ENCODE results near the gene TICAM2.
"Not testable (repeated sequence)": the region's sequence is repeated elsewhere in the genome, so short reads cannot be mapped to it uniquely, and the experiment has no call there.

Gene TICAM2, protein sequence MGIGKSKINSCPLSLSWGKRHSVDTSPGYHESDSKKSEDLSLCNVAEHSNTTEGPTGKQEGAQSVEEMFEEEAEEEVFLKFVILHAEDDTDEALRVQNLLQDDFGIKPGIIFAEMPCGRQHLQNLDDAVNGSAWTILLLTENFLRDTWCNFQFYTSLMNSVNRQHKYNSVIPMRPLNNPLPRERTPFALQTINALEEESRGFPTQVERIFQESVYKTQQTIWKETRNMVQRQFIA

DNA sequence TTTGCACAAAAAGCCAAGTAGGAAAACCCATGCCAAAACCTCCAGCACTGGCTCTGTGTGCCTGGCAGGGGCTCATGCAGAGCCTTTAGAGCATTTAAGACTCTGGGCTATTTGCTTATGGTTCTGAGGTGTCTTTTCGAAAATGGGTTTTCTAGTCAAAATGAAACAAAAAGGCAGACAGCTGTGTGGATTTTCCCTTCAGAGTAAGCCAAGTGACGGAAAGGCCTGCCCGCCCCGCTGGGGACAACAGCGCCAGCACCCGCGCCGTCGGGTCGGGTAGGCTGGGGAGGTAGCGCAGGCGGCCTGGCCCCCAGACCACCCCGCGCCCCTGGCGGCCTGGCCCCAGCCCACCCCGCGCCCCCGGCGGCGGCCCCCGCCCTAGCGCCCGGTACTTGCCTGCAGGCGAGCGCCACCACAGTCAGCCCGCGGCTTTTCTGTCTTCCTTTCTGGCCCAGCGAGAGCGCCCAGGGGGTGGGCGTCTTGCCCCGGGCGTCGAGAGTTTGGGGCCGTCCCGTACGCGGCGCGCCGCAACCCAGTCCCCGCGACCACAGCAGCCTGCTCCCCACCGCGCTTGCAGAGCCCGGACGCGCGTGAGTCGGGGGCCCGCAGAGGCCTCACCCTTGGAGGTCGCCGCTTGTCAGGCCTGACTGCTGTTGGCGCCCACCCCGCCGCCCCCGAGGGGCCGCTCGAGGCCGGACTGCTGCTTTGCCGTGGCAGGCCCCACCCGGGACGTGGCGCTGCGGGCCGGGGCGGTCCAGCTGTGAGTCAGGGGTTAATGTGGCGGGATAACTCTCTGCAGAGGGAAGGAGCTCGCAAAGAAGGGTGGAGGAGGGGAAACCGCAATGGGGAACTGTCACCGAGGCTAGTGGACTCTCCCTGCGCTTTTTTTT lies at the start of gene TICAM2:
TICAM2 (minus strand) TSS at position 779 of the 890 bp plus-strand sequence. CDS start 21,223 bp downstream, outside the sequence.
- peak; percentile 51 for DNase-seq (ENCODE audit: low read depth)

DNA sequence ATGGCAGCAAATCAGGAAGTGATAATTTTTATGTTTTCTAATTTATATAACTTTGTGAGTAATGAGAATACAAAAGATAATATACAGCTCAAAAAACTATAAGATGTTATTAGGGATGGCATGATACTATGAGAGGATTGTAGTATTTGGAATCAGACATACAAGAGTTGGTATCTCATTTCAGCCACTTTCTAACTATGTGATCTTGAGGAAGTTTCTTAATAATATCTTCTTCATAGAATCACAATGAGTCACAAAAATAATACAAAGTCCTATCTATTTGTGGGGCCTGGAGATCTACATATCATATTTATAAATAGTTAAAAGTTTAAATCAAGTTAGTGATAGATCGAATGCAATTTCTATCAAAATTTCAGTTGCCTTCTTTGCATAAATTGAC lies 47.3 kb upstream of the TICAM2 start:
- DNase-seq (ENCODE audit: low read depth) = no peak

DNA sequence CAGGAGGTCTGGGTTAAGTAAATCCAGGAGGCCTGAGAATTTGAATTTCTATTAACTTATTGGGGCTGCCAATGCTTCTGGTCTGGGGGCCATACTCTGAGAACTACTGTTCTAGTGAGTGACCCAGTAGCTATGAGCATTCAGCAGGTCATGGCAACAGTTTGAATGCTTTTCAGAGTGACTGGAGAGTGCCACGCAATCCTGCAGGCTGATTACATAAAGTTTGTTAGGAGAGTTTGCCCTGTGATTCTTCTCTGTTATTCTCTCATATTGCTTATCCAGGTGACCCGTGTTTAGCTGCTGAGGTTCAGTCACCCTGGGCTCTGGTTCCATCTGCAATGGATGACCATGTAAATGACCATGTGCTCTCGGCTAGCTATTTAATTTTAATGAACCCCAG lies 45.8 kb upstream of the TICAM2 start:
- no peak for DNase-seq (ENCODE audit: low read depth)

DNA sequence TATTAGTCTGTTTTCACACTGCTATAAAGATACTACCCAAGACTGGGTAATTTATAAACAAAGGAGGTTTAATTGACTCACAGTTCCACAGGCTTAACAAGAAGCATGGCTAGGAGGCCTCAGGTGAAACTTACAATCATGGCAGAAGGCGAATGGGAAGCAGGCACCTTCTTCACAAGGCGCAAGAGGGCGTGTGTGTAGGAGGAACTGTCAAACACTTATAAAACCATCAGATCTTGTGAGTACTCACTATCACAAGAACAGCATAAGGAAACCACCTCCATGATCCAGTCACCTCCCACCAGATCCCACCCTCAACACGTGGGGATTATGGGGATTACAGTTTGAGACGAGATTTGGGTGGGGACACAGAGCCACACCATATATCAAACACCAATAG lies 43.1 kb upstream of the TICAM2 start:
- DNase-seq (ENCODE audit: low read depth) = not testable (repeated sequence)

DNA sequence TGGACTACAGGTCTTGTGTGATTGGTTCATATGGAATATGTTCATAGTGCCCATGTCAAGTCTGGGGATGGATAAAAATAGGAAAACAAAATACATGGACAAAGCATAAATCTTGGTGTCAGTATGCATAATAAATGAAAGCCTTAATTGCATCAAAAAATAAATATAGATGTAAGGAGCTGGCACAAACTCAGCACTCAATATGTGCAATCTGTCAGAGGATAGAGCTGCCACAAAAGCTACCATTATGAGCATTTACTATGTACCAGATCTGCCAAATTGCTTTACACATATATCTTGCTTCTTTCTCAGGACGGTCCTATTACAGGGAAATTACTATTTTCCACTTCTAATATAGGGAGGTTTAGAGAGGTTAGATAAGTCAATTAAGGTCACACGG lies 41.8 kb upstream of the TICAM2 start:
- DNase-seq (ENCODE audit: low read depth) = no peak

DNA sequence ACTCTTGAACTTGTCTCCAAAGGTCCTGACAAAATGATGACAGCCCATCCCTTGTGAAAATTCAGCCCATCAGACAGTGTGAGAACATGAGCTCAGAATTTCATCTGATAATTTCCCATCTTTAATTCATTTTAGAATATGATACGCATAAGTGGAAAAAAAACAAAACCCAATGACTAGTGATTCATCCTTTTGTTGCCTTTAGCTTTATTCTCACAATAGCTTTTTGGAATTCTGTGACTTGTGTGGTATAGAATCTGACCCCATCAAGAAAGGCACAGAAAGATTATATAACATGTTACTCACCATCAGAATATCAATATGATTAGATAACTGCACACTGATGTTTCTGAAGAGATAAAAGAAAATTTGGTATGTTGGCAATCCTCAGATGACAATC lies 39.7 kb upstream of the TICAM2 start:
- no peak for DNase-seq (ENCODE audit: low read depth)

DNA sequence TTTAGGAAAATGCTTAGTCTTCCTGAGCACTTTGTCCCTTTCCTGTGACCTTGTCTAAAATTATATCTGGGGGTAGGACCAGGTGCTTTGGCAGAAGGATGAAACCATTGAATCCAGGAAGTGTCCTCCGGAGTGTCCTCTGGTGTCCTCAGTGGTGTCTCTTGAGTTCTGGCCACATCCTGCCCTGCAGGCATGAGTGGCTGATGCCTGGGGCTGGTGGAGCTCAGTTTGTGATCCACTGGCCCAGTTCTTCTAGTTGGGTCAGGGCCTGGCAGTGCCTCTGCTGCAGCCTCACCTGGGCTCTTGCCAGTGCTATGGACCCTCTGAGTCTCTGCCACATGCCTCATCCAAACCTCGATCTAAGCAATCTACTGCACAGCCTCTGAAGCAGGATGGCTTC lies 38.0 kb upstream of the TICAM2 start:
- no peak for DNase-seq (ENCODE audit: low read depth)

DNA sequence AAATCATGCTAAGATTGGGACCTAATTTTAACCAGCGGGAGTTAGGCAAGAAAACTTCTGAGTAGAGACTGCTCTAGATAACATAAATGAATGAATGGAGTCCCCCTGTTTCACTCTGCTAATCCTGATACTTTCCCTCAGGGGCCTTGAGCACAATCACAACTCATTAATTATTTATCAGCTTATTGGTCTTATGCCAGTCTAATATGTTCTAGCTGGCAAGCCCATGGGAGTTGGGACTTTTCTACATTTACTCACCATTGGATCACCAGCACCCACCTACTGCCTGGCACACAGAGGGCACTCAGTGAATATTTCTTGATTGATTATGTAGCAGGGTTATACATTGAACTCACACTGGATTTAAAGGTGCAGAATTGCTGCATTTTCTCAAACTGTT lies 37.1 kb upstream of the TICAM2 start:
- no peak for DNase-seq (ENCODE audit: low read depth)

DNA sequence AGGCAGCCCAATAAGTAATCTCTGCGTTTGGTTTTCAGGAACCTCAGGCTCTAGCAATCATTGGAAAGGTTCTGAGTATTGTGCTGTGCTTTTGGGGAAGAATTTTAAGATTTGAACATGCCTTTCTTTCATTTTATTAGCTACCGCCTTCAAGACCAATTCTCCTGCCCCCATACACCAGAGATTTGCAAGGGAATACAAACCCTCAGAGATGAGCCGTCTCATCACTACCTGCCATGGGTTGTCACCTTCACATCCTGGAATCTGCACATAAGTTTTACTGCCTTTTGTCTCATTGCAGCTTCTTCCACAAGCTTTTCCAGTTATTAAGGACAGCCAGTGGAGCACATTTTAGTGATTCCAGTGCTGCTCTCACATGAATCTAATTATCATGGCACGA lies 35.2 kb upstream of the TICAM2 start:
- no peak for DNase-seq (ENCODE audit: low read depth)

DNA sequence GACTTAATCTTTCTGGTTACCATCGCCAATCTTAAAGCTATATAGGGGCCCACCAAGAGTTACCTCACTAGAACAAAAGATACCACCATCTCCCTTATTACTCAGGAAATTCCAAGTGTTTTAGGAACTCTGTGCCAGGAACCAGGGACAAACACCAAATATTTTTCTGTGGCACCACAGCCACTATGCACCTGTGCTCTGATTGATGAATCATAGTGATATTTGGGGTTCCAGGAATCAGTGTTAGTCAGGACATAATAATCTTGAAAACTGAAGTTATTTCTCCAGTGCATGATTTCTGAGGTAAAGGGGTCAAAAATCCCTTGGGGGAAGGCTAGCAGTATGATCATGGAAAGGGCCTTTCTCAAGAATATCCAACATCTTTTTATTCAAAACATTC lies 33.7 kb upstream of the TICAM2 start:
- DNase-seq (ENCODE audit: low read depth) = no peak

DNA sequence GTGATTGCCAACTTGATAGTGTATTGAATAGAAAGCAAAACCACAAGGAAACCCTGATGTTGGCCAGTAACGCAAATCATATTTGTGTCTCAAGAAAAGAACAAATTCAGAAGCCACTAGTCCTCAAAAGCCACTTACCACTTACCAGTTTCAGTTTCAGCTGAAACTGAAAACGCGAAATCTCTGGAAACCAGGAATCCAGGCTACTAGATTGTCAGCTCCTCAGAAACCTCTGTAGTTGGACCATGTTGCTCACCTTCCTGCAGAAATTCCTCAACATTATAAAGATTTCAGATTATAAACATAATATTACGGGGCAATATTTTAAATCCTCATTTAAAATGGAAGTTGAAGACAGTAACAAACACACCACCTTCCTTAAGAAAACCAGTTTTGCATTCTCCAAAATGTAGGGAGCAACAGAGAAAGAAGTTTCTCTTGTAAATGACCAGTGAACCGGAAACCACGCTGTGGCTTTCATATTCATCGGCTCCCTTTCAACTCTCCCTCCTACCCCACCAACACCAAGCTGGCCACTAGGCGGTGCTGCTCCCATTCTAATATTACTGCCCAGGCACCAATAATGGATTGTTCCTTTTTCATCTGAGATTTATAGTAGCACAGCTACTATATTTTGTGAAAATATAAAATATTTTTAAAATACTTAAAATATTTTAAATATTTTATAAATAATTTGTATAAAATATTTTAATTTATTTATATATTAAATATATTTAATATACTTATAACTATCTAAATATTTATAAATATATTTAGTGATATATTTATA lies 32.3 kb upstream of the TICAM2 start:
- peak; percentile 79 for DNase-seq (ENCODE audit: low read depth)

DNA sequence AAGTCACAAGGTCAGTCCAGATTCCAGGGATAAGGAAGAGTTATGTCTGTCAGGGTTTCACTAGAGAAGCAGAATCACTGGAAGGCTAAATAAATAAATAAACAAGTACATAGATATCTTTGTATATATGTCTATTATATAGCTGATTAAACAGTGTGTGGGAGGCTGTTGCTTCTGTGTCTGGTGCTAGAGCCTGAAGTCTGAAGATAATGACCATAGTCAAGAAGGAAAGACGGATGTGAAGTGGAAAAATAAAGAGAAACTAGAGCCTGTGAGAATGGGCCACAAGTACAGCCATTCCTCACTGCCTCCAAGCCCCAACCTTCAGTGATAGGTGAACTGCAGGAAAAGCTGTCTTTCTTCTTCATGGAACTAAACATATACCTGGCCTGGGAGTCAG lies 27.6 kb upstream of the TICAM2 start:
- DNase-seq (ENCODE audit: low read depth) = no peak

DNA sequence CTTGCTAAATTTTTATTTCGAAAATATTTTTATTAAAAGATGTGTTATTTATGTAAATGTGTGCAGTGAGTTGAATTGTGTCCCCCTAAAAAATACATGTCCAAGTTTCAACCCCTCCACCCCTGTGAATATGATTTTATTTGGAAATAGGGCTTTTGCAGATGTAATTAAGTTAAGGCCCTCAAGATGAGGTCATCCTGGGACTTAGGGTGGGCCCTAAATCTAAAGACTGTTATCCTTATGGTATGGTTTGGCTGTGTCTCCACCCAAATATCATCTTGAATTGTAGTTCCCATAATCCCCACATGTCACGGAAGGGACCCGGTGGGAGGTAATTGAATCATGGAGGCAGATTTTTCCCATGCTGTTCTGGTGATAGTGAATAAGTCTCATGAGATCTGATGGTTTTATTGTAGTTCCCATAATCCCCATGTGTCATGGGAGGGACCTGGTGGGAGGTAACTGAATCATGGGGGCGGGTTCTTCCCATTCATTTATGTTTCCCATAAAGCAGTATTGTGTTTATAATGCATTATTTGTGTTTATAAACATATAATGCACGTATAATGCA lies 25.1 kb upstream of the TICAM2 start:
- DNase-seq (ENCODE audit: low read depth) = no peak

DNA sequence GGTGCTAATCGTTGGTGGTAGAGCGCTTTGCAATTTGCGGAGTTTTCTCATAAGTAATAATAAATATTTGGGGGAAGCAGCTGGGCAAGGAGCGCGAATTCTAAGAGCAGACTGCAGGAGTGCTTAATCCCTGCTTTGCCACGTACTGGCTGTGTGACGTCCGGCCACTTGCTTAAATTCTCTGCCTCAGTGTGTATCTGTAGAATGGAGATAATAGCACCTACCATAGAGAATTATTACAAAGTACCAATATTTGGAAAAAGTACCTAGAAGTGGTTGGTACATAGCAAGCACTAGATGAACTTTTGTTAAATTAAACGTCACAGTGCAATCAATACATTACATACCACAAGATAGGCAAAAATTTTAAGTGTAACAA lies 24.2 kb upstream of the TICAM2 start:
- no peak for DNase-seq (ENCODE audit: low read depth)

DNA sequence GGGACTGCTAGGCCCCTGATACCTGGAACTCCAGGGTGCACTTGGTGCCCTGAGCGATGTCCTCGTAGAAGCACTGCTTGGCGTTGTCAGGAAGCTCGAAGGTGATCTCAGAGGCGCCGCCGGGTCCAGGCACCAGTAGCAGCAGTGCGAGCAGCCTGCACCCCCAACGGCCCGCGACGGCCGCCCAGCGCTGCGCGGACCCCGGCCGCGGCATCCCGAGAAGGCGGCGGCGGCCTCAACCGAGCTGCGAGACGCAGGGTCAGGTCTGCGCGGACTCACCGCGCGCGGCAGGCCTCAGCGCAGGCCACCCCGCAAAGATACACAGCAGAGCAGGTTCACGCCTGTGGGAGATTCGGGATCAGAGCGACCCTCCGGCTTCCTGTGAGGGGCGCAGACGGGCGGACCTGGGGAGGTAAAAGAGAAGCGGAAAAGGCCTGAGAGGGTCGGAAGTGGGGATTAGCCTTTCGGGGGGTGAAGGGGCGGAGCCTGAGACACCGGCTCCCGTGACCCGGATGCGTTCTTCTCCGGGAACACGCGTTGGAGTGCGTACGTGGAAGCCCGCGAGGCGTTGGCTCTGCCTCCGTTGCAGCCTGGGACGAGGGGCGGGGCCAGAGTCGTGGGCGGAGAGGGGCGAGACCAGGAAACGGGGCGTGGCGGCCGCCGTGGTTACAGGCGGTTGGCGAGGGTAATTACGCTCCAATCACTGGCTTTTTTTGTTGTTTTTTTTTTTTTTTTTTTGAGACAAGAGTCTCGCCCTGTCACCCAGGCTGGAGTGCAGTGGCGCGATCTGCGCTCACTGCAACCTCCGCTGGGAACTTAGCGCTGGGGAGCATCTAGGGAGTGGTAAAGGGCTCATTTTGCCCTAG lies 23.5 kb upstream of the TICAM2 start, which contains the start of gene TMED7:
TMED7 (minus strand) TSS at position 458 of the 866 bp plus-strand sequence; CDS start at position 214, 244 bp downstream.
- peak; percentile 100 for DNase-seq (ENCODE audit: low read depth)

DNA sequence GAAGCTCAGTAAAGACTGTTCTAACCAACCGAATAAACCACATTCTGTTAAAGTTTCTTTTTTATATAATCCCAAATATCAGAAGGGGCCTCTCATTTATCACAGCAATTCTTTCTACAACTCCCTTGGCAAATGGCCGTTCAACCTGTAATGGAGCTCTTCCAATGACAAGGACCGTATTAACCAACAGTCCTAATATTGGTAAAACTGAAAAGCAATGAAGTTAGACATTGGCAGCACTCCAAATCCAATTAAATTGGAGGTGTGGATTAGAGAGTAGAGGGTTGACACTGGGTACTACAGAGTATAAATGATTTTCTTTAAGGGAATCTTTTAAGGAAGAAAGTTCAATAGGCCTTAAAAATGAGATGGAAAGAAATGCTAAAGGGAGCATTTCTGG lies 22.7 kb upstream of the TICAM2 start:
- no peak for DNase-seq (ENCODE audit: low read depth)

DNA sequence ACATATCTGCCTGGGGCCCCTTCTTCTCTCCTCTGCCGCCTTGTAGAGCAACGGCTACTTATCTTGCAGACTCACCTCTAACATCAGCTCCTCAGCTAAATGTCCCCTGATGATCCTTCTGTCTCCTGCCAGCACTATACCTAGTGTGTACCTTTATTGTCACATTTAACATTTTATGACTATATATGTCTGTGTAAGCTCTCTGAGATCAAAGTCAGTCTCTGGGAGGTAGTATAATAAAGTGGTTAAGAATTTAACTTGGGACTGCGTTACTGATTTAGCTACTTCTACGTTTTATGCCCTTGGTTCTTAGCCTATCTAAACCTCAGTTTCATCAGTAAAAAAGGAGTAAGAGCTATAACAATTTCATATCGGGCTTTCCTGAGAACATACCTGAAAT lies 21.4 kb upstream of the TICAM2 start:
- no peak for DNase-seq (ENCODE audit: low read depth)

DNA sequence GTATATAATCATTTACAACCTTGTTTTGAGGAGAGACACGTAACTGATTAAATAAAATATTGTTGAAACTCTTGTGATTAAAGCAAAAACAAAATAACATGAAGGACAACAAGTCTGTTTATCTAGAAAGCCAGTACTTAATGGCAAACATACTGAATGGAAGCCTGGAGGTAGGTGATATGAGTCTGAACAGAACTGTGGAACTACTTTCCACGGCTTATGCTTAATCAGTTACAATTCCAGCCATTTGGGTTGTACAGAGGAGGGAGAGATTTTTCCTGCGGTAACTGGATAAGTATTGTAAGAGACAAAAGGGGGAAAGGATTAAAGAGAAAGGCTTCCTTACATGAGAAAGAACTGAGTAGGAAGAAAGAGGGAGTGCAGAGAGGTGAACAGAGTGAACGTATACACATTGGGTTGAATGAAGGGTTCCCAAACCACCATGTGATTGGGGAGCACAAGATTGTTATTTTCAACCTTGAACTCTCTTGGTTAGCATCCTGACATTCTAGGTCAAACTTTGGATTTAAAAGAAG lies 19.2 kb upstream of the TICAM2 start:
- no peak for DNase-seq (ENCODE audit: low read depth)

DNA sequence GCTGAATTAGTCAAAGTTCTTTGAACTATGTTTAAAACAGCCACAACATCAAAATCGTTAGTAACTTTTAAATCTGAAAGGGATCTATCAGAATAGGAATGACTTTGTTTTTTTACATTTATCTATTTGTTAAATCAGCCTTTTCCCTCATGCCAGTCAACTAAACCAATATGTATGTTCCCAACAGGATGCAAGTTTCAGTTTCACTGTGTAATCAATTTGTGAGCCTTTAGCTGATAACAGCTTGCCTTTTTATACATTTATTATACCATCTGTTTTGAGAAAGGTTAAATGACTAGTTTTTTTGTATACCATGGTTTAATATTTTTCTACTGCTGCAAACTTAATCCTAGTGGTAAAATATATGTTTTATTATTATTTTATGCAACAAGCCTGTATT lies 14.6 kb upstream of the TICAM2 start:
- DNase-seq (ENCODE audit: low read depth) = no peak

DNA sequence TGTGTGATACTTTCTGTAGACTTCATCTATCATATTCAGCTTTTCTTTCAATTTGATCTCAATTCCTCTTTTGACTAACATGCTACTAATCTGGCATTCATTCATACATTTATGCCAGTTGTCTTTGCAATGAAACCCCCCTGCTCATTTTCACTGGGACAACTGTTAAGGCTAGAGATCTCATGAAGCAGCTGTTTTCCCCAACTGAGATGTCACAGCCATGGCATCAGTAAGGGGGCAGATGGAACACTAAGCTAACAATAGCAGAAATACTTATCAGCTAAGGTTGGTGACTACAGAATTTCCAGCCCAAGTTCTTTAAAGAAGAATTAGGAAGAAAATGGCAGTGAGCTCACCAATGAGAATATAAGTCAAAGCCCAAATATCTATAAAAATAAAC lies 14.2 kb upstream of the TICAM2 start:
- no peak for DNase-seq (ENCODE audit: low read depth)

DNA sequence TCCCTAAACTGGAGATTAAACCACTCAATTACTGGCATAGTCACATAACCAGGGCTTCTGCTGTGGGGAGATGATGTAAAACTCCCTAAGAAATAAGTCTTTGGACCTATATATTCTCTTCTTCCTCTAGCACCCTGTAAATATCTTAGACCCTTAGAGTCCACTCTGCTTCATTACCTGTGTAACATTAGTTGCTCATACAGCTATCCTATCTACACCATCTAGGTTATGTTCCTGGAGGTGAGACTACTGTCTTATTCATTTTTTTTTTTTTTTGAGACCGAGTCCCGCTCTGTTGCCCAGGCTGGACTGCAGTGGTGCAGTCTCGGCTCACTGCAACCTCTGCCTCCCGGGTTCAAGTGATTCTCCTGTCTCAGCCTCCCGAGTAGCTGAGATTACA lies 9.6 kb upstream of the TICAM2 start:
- DNase-seq (ENCODE audit: low read depth) = no peak
